HAP-1 (cell line): ENCODE data around the gene ANGPTL2.

ENCODE experiments used
- DNase-seq, 2 experiments: peaks; one replicate each; pipeline ENCODE4 v3.0.0-alpha.2; 2016 to 2020; ENCODE audit warnings: low spot score in 2 of 2
- H3K27me3 ChIP-seq: fragments of 250-450 bp; sonication (Bioruptor Pico); 2 replicates; pipeline ENCODE4 v1.5.1; 2020; ENCODE audit warnings: low read depth, mild to moderate bottlenecking, moderate library complexity
- H3K36me3 ChIP-seq: fragments of 250-450 bp; sonication (Bioruptor Pico); replicated peaks from 2 replicates; pipeline ENCODE4 v1.5.1; 2020; ENCODE audit warnings: mild to moderate bottlenecking
- H3K4me1 ChIP-seq: fragments of 250-450 bp; sonication (Bioruptor Pico); 2 replicates; pipeline ENCODE4 v1.5.1; 2020; ENCODE audit warnings: mild to moderate bottlenecking
- H3K4me3 ChIP-seq: fragments of 250-450 bp; sonication (Bioruptor Pico); 2 replicates; pipeline ENCODE4 v1.5.1; 2020; ENCODE audit warnings: mild to moderate bottlenecking, moderate library complexity
- H3K9me3 ChIP-seq: fragments of 250-450 bp; sonication (Bioruptor Pico); 2 replicates; pipeline ENCODE4 v1.5.1; 2020; ENCODE audit warnings: mild to moderate bottlenecking, moderate library complexity
- in situ Hi-C: fragments of 300-500 bp; cut with MboI; formaldehyde crosslinking; loops from 3 replicates; pipeline ENCODE4 v1.14.3; 2020; ENCODE audit warnings: low sequenced_read_pairs, inconsistent platforms, mixed read lengths

ANGPTL2 gene

GRCh38 chr9:127126971-127127370 is 4.5 kb upstream of the ANGPTL2 start:
- Histone ChIP-seq H3K9me3 (no peaks in the 10 kb centered on the region), H3K4me1 (peaks cover 5% of the 10 kb centered on the region; the same call in 1 of the 2 replicates), H3K36me3 (no peaks in the 10 kb centered on the region), H3K4me3 (no peak overlapping the region), H3K27me3 (no peaks in the 10 kb centered on the region)
- no peak for DNase-seq
- in situ Hi-C loops, result no loop called here

- no peaks in the 10 kb centered on the region for H3K27me3 ChIP-seq
- no peaks in the 10 kb centered on the region for H3K36me3 ChIP-seq
- peaks cover 5% of the 10 kb centered on the region; the same call in 1 of the 2 replicates for H3K4me1 ChIP-seq
- H3K4me3 ChIP-seq, result no peak overlapping the region
- in situ Hi-C loops, result no loop called here
- no peak for DNase-seq
- H3K9me3 ChIP-seq, result no peaks in the 10 kb centered on the region
Observed at GRCh38 chr9:127124792-127125191, 2.4 kb upstream of the ANGPTL2 start.

GRCh38 chr9:127124111-127124531 is 1.7 kb upstream of the ANGPTL2 start:
- Histone ChIP-seq H3K36me3 (no peaks in the 10 kb centered on the region), H3K4me3 (no peak overlapping the region), H3K4me1 (peaks cover 5% of the 10 kb centered on the region; the same call in 1 of the 2 replicates), H3K9me3 (no peaks in the 10 kb centered on the region), H3K27me3 (no peaks in the 10 kb centered on the region)
- in situ Hi-C loops, result no loop called here
- no peak for DNase-seq

- DNase-seq, result no peak
- no peak overlapping the region for H3K4me3 ChIP-seq
- H3K4me1 ChIP-seq, result peaks cover 5% of the 10 kb centered on the region; the same call in 1 of the 2 replicates
- H3K27me3 ChIP-seq, result no peaks in the 10 kb centered on the region
- H3K36me3 ChIP-seq, result no peaks in the 10 kb centered on the region
- H3K9me3 ChIP-seq, result no peaks in the 10 kb centered on the region
- in situ Hi-C loops, result no loop called here
Observed at GRCh38 chr9:127123064-127123890, 842 bp upstream of the ANGPTL2 start.

- no peak for DNase-seq
- Histone ChIP-seq H3K9me3 (no peaks in the 10 kb centered on the region), H3K36me3 (no peaks in the 10 kb centered on the region), H3K4me3 (no peak overlapping the region), H3K27me3 (no peaks in the 10 kb centered on the region), H3K4me1 (peaks cover 5% of the 10 kb centered on the region; the same call in 1 of the 2 replicates)
- in situ Hi-C loops, result no loop called here
Observed at GRCh38 chr9:127121628-127122175, 733 bp downstream of the ANGPTL2 start.

- in situ Hi-C loops, result no loop called here
- Histone ChIP-seq H3K9me3 (no peaks in the 10 kb centered on the region), H3K4me1 (peaks cover 5% of the 10 kb centered on the region; the same call in 1 of the 2 replicates), H3K36me3 (no peaks in the 10 kb centered on the region), H3K4me3 (no peak overlapping the region), H3K27me3 (no peaks in the 10 kb centered on the region)
- no peak for DNase-seq
Observed at GRCh38 chr9:127119320-127119709, 3.1 kb downstream of the ANGPTL2 start.

GRCh38 chr9:127118597-127119319 is 3.7 kb downstream of the ANGPTL2 start:
- H3K4me1 ChIP-seq, result peaks cover 5% of the 10 kb centered on the region; the same call in 1 of the 2 replicates
- H3K36me3 ChIP-seq, result no peaks in the 10 kb centered on the region
- in situ Hi-C loops, result no loop called here
- H3K9me3 ChIP-seq, result no peaks in the 10 kb centered on the region
- no peaks in the 10 kb centered on the region for H3K27me3 ChIP-seq
- no peak for DNase-seq
- no peak overlapping the region for H3K4me3 ChIP-seq

GRCh38 chr9:127117801-127118200 is 4.6 kb downstream of the ANGPTL2 start:
- no peak for DNase-seq
- Histone ChIP-seq H3K4me1 (peaks cover 1% of the 10 kb centered on the region; the same call in 1 of the 2 replicates), H3K4me3 (no peak overlapping the region), H3K9me3 (no peaks in the 10 kb centered on the region), H3K36me3 (no peaks in the 10 kb centered on the region), H3K27me3 (no peaks in the 10 kb centered on the region)
- in situ Hi-C loops, result no loop called here

- Histone ChIP-seq H3K4me3 (no peak overlapping the region), H3K36me3 (no peaks in the 10 kb centered on the region), H3K27me3 (no peaks in the 10 kb centered on the region), H3K9me3 (no peaks in the 10 kb centered on the region), H3K4me1 (no peaks in the 10 kb centered on the region)
- in situ Hi-C loops, result no loop called here
- no peak for DNase-seq
Observed at GRCh38 chr9:127116957-127117356, 5.5 kb downstream of the ANGPTL2 start.

GRCh38 chr9:127116088-127116726 is 6.2 kb downstream of the ANGPTL2 start:
- DNase-seq, result no peak
- H3K27me3 ChIP-seq, result no peaks in the 10 kb centered on the region
- in situ Hi-C loops, result no loop called here
- H3K4me1 ChIP-seq, result no peaks in the 10 kb centered on the region
- no peaks in the 10 kb centered on the region for H3K9me3 ChIP-seq
- no peak overlapping the region for H3K4me3 ChIP-seq
- H3K36me3 ChIP-seq, result no peaks in the 10 kb centered on the region

GRCh38 chr9:127114606-127115005 is 7.8 kb downstream of the ANGPTL2 start:
- no peaks in the 10 kb centered on the region for H3K9me3 ChIP-seq
- H3K4me3 ChIP-seq, result no peak overlapping the region
- no peaks in the 10 kb centered on the region for H3K4me1 ChIP-seq
- DNase-seq, result no peak
- in situ Hi-C loops, result no loop called here
- no peaks in the 10 kb centered on the region for H3K36me3 ChIP-seq
- no peaks in the 10 kb centered on the region for H3K27me3 ChIP-seq

GRCh38 chr9:127113191-127113972 is 9.1 kb downstream of the ANGPTL2 start:
- Histone ChIP-seq H3K4me3 (no peak overlapping the region), H3K4me1 (no peaks in the 10 kb centered on the region), H3K27me3 (no peaks in the 10 kb centered on the region), H3K9me3 (no peaks in the 10 kb centered on the region), H3K36me3 (no peaks in the 10 kb centered on the region)
- no peak for DNase-seq
- in situ Hi-C loops, result no loop called here

- Histone ChIP-seq H3K4me3 (no peak overlapping the region), H3K36me3 (no peaks in the 10 kb centered on the region), H3K4me1 (no peaks in the 10 kb centered on the region), H3K27me3 (no peaks in the 10 kb centered on the region), H3K9me3 (no peaks in the 10 kb centered on the region)
- in situ Hi-C loops, result no loop called here
- no peak for DNase-seq
Observed at GRCh38 chr9:127112735-127113161, 9.7 kb downstream of the ANGPTL2 start.
